Choroid plexus epithelial cell (primary cell): ENCODE measurements around the gene CABLES2.

Source experiments
- DNase-seq: peaks from one replicate; pipeline ENCODE4 v3.0.0-alpha.2; 2010; ENCODE audit warnings: low read depth
- H3K4me3 ChIP-seq: 2 replicates; pipeline ENCODE4 v1.5.1; 2011; ENCODE audit warnings: low read depth, mild to moderate bottlenecking, control low read depth, low read length, moderate library complexity
- CTCF ChIP-seq: conservative IDR thresholded peaks from 2 replicates; pipeline ENCODE4 v1.5.1; 2011; ENCODE audit warnings: low read depth, mild to moderate bottlenecking, control low read depth, inconsistent platforms, low read length, moderate library complexity

Gene CABLES2

DNA sequence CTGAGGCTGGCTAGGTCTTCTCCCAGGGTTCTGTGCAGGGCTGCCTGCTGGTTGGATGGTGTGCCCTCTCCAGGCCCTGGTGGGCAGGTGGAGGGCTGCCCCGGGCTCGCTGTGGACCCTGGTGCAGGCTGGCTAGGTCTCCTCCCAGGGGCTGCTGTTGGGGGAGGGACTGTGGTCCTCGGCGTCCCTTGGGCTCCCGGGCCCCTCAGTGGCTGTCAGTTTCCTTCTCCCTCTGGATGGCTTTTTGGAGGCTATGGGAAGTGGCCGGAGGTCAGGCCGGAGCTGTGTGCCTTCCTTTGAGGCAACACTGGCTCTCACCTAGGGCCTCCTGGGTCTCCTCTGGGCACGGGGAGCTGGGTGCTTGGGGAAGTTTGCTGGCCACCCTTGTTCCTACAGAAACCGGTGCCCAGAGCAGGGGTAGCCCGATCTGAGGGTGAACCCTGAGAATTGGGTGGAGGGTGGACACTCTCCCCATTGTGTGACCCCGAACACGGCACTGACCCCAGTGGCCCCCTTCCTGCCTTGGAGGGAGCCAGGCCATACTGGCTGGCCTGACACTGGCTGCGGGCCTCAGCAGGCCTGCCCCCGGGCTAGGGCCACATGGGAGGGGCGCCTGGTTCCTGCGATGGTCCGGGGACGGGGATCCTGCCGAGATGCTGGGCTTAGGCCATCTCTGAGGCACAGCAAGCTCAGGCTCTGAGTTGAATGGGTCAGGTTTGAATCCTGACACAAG is 3.8 kb upstream of the CABLES2 start:
- H3K4me3 ChIP-seq, result no peak overlapping the region

DNA sequence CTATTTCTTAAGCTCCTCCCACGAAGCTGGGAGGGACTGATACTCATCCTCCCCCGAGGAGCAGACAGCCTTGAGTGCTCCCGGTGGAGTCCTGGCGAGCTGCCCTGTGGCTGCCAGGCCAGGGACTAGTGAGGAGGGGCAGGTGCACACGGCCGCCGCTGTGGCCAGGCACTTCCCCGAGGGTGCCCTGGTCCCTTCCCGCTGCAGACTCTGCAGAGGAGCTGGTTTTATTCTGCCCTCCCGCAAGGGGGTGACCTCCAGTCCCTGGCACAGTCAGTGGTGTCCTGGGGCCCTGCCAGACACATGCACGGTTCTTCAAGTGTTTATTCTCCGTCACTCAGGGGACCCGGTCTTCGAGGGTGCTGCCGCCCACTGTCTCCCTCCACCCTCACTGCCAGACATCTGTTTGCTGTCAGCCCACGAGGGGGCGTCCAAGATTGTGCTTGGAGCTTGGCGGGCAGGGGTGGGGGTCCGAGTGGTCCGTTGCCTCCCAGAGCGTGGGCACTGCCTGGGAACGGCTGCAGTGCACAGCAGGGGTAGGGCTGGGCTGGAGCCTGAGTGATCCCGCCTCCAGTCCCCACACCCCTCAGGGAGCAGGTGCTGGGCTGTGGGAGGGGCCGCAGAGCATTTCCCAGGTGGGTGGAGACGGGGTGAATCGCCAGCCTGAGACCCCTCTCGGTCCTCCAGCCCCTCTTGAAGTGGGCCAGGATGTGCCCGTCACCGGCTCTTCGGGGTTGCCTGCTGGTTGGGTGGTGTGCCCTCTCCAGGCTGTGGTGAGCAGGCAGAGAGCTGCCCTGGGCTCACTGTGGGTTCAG is 3.1 kb upstream of the CABLES2 start:
- peak; percentile 26 for DNase-seq
- no peak overlapping the region for H3K4me3 ChIP-seq
- TF ChIP-seq CTCF, result peak; percentile 77

More for the DNA sequence above, 3.8 kb upstream of the CABLES2 start:
- no peak for DNase-seq
- TF ChIP-seq CTCF, result no peak

GRCh38 chr20:62409086-62409853 is 2.2 kb upstream of the CABLES2 start:
- H3K4me3 ChIP-seq, result no peak overlapping the region
- TF ChIP-seq CTCF, result no peak
- DNase-seq, result no peak

GRCh38 chr20:62408640-62409039 is 1.6 kb upstream of the CABLES2 start:
- TF ChIP-seq CTCF, result no peak
- no peak for DNase-seq
- no peak overlapping the region for H3K4me3 ChIP-seq

GRCh38 chr20:62408055-62408454 is 970 bp upstream of the CABLES2 start:
- TF ChIP-seq CTCF, result no peak
- no peak for DNase-seq
- no peak overlapping the region for H3K4me3 ChIP-seq

GRCh38 chr20:62406635-62407176 is 379 bp downstream of the CABLES2 start:
- H3K4me3 ChIP-seq, result peak overlapping the region; percentile 61
- no peak for TF ChIP-seq CTCF
- DNase-seq, result no peak
